ENCODE data around the gene OR2V2. TPM values are rescaled to one million over a fixed set of nuclear protein-coding genes. Genes with fewer than 3 reads are reported as not detected.

The OR2V2 gene
- total and polyA plus RNA-seq, 10 of the 15 experiments (the other 5 are each of a cell fraction or from before 2014, with no cell fraction given) = 0.26 TPM; not detected in 9

GRCh38 chr5:181160152-181160754, 12.9 kb downstream of the OR2V2 start:
- ChIA-PET CTCF (interaction anchor here (0.7 to 5.3 kb wide), 7 partner anchors 9 to 294 kb away, joined by 3 to 37 read pairs (median 5); no protein-coding TSS in a partner anchor), SMC1A (ENCODE audit: uncharacterized antibody, unreplicated experiment) (interaction anchor here (0.9 to 2.4 kb wide), 5 partner anchors 9 to 357 kb away, joined by 3 to 8 read pairs (median 3); no protein-coding TSS in a partner anchor), POLR2A (no interaction called here), RAD21 (ENCODE audit: unreplicated experiment) (interaction anchor here (1.0 to 1.4 kb wide), 3 partner anchors 10 to 291 kb away, joined by 3 to 4 read pairs (median 4); no protein-coding TSS in a partner anchor)
- Histone ChIP-seq H3K27me3 (replicated peaks in 1 of 2; ENCODE audit: control insufficient read depth in 2 of 2, insufficient read depth in 2 of 2, low read length in 1 of 2) (no peaks in the 10 kb centered on the region), H3K4me2 (ENCODE audit: control insufficient read depth, insufficient read depth) (peak overlapping the region; percentile 91), H2AFZ (ENCODE audit: control insufficient read depth, low read depth, low read length) (peak overlapping the region; percentile 92), H3K4me1 (ENCODE audit: control insufficient read depth, insufficient read depth, low read length) (peaks cover 25% of the 10 kb centered on the region), H3K9me3 (replicated peaks; ENCODE audit: control insufficient read depth, insufficient read depth, low read length) (no peaks in the 10 kb centered on the region; the same call in 2 of the 3 replicates), H3K36me3 (ENCODE audit: control insufficient read depth in 2 of 2, insufficient read depth in 2 of 2, low read length in 1 of 2) (no peaks in the 10 kb centered on the region), H3K27ac (ENCODE audit: control insufficient read depth, insufficient read depth) (peak overlapping the region; percentile 55), H4K20me1 (ENCODE audit: control insufficient read depth, insufficient read depth) (no peaks in the 10 kb centered on the region), H3K79me2 (ENCODE audit: control insufficient read depth, insufficient read depth, low read length) (no peaks in the 10 kb centered on the region), H3K9ac (ENCODE audit: control insufficient read depth, insufficient read depth, low read length) (peak overlapping the region; percentile 64), H3K4me3 (peak overlapping the region; percentile 41; the same call in 1 of the 2 replicates)
- DNase-seq (ENCODE audit: low read depth, low spot score) = no peak
- 28% methylated on average over 15 of the region's 21 CpGs for WGBS (ENCODE audit: insufficient coverage, insufficient replicate concordance, low lambda C conversion rate, missing lambda C conversion rate)
- no peak for FAIRE-seq
- ATAC-seq = peak; percentile 82
- no TSS peak for BruUV-seq (replicated peaks)
- intact Hi-C loops (cut with micrococcal nuclease; ENCODE audit: unreplicated experiment) = no loop called here
- in situ Hi-C loops (cut with MboI) = loop anchor here (5.0 kb wide), 1 partner anchor 358 kb away; the partner anchor contains the start of gene MGAT1
- TF ChIP-seq PKNOX1 (IDR thresholded peaks at IDR 0.05) = 0 out of 2 replicates have a peak, but pooled peaks have one; percentile 10
- 0 out of 2 replicates have a peak, but pooled peaks have one; percentile 10 for TF ChIP-seq JUNB (IDR thresholded peaks at IDR 0.05)
- TF ChIP-seq SIX5 (IDR thresholded peaks at IDR 0.05; ENCODE audit: low read depth, low read length, severe bottlenecking) = no peak
- TF ChIP-seq TCF7 (IDR thresholded peaks at IDR 0.05; ENCODE audit: borderline replicate concordance) = no peak
- peak; percentile 39; the same call in 1 of the 2 replicates for TF ChIP-seq IKZF1 (conservative IDR thresholded peaks at IDR 0.05)
- TF ChIP-seq HDGF (IDR thresholded peaks at IDR 0.05) = peak; percentile 71; the same call in 1 of the 2 replicates
- no peak for TF ChIP-seq REST (IDR thresholded peaks at IDR 0.05; ENCODE audit: low read depth, low read length)
- peak; percentile 54 for TF ChIP-seq POLR2A (IDR thresholded peaks at IDR 0.05; ENCODE audit: low read depth, low read length)
- TF ChIP-seq SMARCA5 (IDR thresholded peaks at IDR 0.05) = peak; percentile 75; the same call in 1 of the 2 replicates
- TF ChIP-seq RUNX3 (IDR thresholded peaks at IDR 0.05; ENCODE audit: low read length) = 0 out of 2 replicates have a peak, but pooled peaks have one; percentile 17
- TF ChIP-seq IKZF2 (IDR thresholded peaks at IDR 0.05) = peak in 1 of 2 experiments; percentile 33; a peak in 1 of 4 replicates
- no peak for TF ChIP-seq BCL3 (IDR thresholded peaks at IDR 0.05; ENCODE audit: borderline replicate concordance, insufficient read depth, low read depth, low read length, poor library complexity, severe bottlenecking)
- TF ChIP-seq, protein P1, sequence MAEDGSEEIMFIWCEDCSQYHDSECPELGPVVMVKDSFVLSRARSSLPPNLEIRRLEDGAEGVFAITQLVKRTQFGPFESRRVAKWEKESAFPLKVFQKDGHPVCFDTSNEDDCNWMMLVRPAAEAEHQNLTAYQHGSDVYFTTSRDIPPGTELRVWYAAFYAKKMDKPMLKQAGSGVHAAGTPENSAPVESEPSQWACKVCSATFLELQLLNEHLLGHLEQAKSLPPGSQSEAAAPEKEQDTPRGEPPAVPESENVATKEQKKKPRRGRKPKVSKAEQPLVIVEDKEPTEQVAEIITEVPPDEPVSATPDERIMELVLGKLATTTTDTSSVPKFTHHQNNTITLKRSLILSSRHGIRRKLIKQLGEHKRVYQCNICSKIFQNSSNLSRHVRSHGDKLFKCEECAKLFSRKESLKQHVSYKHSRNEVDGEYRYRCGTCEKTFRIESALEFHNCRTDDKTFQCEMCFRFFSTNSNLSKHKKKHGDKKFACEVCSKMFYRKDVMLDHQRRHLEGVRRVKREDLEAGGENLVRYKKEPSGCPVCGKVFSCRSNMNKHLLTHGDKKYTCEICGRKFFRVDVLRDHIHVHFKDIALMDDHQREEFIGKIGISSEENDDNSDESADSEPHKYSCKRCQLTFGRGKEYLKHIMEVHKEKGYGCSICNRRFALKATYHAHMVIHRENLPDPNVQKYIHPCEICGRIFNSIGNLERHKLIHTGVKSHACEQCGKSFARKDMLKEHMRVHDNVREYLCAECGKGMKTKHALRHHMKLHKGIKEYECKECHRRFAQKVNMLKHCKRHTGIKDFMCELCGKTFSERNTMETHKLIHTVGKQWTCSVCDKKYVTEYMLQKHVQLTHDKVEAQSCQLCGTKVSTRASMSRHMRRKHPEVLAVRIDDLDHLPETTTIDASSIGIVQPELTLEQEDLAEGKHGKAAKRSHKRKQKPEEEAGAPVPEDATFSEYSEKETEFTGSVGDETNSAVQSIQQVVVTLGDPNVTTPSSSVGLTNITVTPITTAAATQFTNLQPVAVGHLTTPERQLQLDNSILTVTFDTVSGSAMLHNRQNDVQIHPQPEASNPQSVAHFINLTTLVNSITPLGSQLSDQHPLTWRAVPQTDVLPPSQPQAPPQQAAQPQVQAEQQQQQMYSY (CRISPR knock-in tag; IDR thresholded peaks at IDR 0.05) = no peak
- TF ChIP-seq LARP7 (IDR thresholded peaks at IDR 0.05) = peak; percentile 73
